PC-3 (cell line): Measurements from ENCODE around the gene FANCL.

ENCODE experiments used
- CTCF ChIP-seq: fragments of 300-600 bp; sonication (generic); conservative IDR thresholded peaks from 2 replicates; pipeline ENCODE4 v1.5.1; 2017; ENCODE audit warnings: antibody characterized with exemption, low read depth, mild to moderate bottlenecking, low read length
- EZH2 ChIP-seq: fragments of 300-600 bp; sonication (generic); IDR thresholded peaks from one replicate; pipeline ENCODE4 v1.6.1; 2017; ENCODE audit warnings: antibody characterized with exemption, mild to moderate bottlenecking, low read length; ENCODE audit not compliant: unreplicated experiment

DNA sequence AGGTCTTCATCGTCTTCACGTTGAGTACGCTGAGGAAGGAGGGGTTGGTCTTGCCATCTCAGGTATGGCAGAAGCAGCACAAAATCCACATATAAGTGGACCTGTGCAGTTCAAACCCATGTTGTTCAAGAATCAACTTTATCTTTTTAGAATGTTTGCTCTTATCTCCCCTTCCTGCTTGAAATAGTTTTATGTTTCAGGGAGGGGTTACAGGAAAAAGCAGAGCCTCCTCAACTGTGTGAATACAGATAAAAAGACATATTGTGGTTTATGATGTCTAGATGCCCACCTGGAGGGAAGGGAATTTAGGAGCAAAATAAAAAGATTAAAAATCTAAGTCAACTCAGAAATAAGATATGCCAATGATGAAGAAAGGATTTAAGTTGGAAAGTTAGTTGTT, 118.6 kb downstream of the FANCL start:
- TF ChIP-seq CTCF (no peak), EZH2 (no peak)
